H1 (cell line): ENCODE measurements around the gene MEDAG. TPM values are rescaled to one million over a fixed set of nuclear protein-coding genes. Genes with fewer than 3 reads are reported as not detected.

Experiments used
- BCL11A ChIP-seq, 2 experiments: IDR thresholded peaks; one replicate each; pipeline ENCODE4 v1.6.1; 2011; ENCODE audit warnings: low read depth in 2 of 2, low read length in 2 of 2, mild to moderate bottlenecking in 2 of 2
- CEBPB ChIP-seq: IDR thresholded peaks from 2 replicates; pipeline ENCODE4 v1.6.1; 2012; ENCODE audit warnings: low read depth, low read length
- CHD7 ChIP-seq: fragments of 300-600 bp; sonication (generic); IDR thresholded peaks from 2 replicates; pipeline ENCODE4 v1.7.1; 2012; ENCODE audit warnings: low read length, moderate library complexity, mild to moderate bottlenecking, inconsistent platforms; ENCODE audit not compliant: insufficient replicate concordance
- CREB1 ChIP-seq: IDR thresholded peaks from 2 replicates; pipeline ENCODE4 v1.6.1; 2012; ENCODE audit warnings: inconsistent platforms
- GTF2F1 ChIP-seq: IDR thresholded peaks from 2 replicates; pipeline ENCODE4 v1.6.1; 2012; ENCODE audit warnings: low read depth, low read length, improper control_type of control experiment, borderline replicate concordance
- NRF1 ChIP-seq: IDR thresholded peaks from 2 replicates; pipeline ENCODE4 v1.6.1; 2011; ENCODE audit warnings: mild to moderate bottlenecking, low read depth, low read length, improper control_type of control experiment
- POLR2A ChIP-seq, 2 experiments: IDR thresholded peaks; 1 replicate in 1 of 2; 2 replicates in 1 of 2; pipeline ENCODE4 v1.6.1; 2011; ENCODE audit warnings: low read depth in 2 of 2, low read length in 2 of 2, mild to moderate bottlenecking in 2 of 2; ENCODE audit errors: control extremely low read depth in 1 of 2
- POLR2AphosphoS5 ChIP-seq: IDR thresholded peaks from 2 replicates; pipeline ENCODE4 v1.6.1; 2011; ENCODE audit warnings: low read depth, low read length
- SAP30 ChIP-seq: fragments of 300-600 bp; sonication (generic); IDR thresholded peaks from 2 replicates; pipeline ENCODE4 v1.7.1; 2012; ENCODE audit warnings: low read length, moderate library complexity, mild to moderate bottlenecking, inconsistent platforms; ENCODE audit not compliant: insufficient read depth, insufficient replicate concordance
- polyA plus RNA-seq, 7 experiments: library from polyadenylated mRNA; depleted of rRNA in 3 of 7; stranded (reverse) in 5 of 7; unstranded in 2 of 7; fragments of >200 nt in 5 of 7; fragments of 200-250 nt in 2 of 7; gene quantifications; 1 replicate in 5 of 7; 2 replicates in 1 of 7; 4 replicates in 1 of 7; pipeline versions ENCODE4 v1.2.1 to v1.2.3, GENCODE V29; 2011 to 2013; ENCODE audit warnings: missing spikeins in 2 of 7, mixed read lengths in 2 of 7
- total RNA-seq: library from RNA; stranded (reverse); fragmentation: NEBNext Ultra II Directional; extraction: Animal tissue kit (Norgen Biotek cat#: 25700); gene quantifications from 2 replicates; pipeline ENCODE4 v1.2.1, GENCODE V29; 2021

MEDAG gene
- total and polyA plus RNA-seq, 2 of the 8 experiments (the other 6 are each of a cell fraction or from before 2014, with no cell fraction given): 2.1 to 3.1 TPM

DNA sequence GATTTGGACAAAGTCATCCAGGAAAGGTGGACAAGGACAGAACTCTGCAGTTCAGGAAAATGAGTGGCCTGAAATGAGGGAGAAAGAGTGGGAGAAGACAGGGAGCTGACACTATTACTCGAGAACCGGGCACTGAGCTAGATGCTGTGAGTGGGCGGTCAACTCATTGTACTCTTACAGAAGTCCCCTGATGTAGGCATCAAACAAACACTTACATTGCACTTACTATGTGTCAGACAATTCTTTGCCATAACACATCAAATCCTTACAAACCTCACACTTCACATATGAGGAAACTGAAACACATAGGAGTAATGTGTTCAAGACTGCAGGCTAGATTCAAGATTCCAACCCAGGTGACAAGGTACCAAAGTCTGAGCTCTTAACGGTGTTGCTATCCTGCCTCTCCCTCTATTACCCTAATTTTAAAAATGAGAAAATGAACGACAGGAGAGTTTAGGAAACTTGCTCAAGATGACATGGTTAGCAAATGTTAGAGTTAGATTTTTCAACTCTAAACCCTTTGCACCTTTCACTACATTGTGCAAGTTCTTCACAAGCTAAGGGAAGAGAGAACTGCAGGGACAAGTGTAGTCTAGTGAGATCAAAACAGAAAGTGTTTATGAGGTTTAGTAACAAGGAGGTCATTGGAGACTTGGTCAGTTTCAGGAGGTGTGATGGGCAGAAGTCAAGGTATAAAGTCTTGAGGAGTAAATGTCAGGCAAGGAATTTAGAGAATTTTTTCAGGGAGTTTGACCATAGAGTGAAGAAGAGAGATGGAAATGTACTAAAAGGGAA is 4.9 kb upstream of the MEDAG start (continued):
- TF ChIP-seq GTF2F1 (no peak), POLR2A (IDR thresholded peaks at IDR 0.05; ENCODE audit: control extremely low read depth in 1 of 2, low read depth in 2 of 2, low read length in 2 of 2) (no peak), BCL11A (IDR thresholded peaks at IDR 0.05; ENCODE audit: low read depth in 2 of 2, low read length in 2 of 2) (no peak), POLR2AphosphoS5 (no peak), CREB1 (no peak), CHD7 (no peak), SAP30 (no peak), CEBPB (no peak), NRF1 (no peak)
